PFSK-1 (cell line): Measurements from ENCODE around the gene STRA6.

Experiments
- FOXP2 ChIP-seq: optimal IDR thresholded peaks from 2 replicates; pipeline ENCODE3; 2011; ENCODE audit warnings: borderline replicate concordance, control low read depth, inconsistent platforms; ENCODE audit not compliant: insufficient read depth; ENCODE audit errors: extremely low read length, extremely low read depth
- POLR2AphosphoS5 ChIP-seq: IDR thresholded peaks from 2 replicates; pipeline ENCODE4 v1.6.1; 2012; ENCODE audit warnings: low read depth, mild to moderate bottlenecking, control low read depth, low read length, moderate library complexity
- REST ChIP-seq, 2 experiments: IDR thresholded peaks; 2 replicates each; pipeline versions ENCODE4 v1.6.1 to v1.8.0; 2011 to 2012; ENCODE audit warnings: low read depth in 2 of 2, low read length in 2 of 2, control low read depth in 1 of 2, inconsistent platforms in 1 of 2, mild to moderate bottlenecking in 1 of 2, moderate library complexity in 1 of 2; ENCODE audit not compliant: insufficient read depth in 1 of 2
- SIN3A ChIP-seq: IDR thresholded peaks from 2 replicates; pipeline ENCODE4 v1.6.1; 2012; ENCODE audit warnings: mild to moderate bottlenecking, low read length, moderate library complexity, borderline replicate concordance; ENCODE audit not compliant: insufficient read depth
- TAF1 ChIP-seq: IDR thresholded peaks from 2 replicates; pipeline ENCODE4 v1.6.1; 2012; ENCODE audit warnings: low read length, control low read depth, borderline replicate concordance; ENCODE audit not compliant: insufficient read depth

STRA6 gene

GRCh38 chr15:74168711-74169126, 33.9 kb downstream of the STRA6 start:
- TF ChIP-seq FOXP2 (no peak), REST (IDR thresholded peaks at IDR 0.05; ENCODE audit: insufficient read depth in 1 of 2, low read depth in 2 of 2, low read length in 2 of 2) (no peak), TAF1 (no peak), POLR2AphosphoS5 (no peak), SIN3A (no peak)

- TF ChIP-seq TAF1 (no peak), REST (IDR thresholded peaks at IDR 0.05; ENCODE audit: insufficient read depth in 1 of 2, low read depth in 2 of 2, low read length in 2 of 2) (no peak), FOXP2 (no peak), SIN3A (no peak), POLR2AphosphoS5 (no peak)
These were observed 34.7 kb downstream of the STRA6 start for GRCh38 chr15:74167891-74168331.

DNA sequence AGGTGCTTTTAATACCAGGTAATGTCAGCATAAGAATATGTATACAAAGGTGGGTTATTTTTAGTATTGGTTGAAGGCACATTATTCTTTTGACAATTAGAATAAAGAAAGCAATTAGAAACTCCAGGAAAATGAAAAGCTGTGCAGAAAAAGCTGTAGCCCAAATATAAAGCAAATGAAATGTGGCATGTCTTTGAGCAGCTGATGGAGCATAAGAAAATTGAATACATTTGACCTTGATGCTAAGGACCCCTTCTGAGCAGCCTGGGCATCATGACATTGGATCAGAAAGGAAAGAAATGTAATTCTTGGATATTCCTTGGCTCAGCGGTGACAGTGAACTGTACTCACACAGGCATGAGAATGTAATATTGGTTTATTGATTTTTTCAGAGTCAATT, 37.1 kb downstream of the STRA6 start:
- TF ChIP-seq REST (IDR thresholded peaks at IDR 0.05; ENCODE audit: insufficient read depth in 1 of 2, low read depth in 2 of 2, low read length in 2 of 2) = no peak
- no peak for TF ChIP-seq POLR2AphosphoS5
- TF ChIP-seq FOXP2 = no peak

GRCh38 chr15:74159773-74160172, 42.8 kb downstream of the STRA6 start:
- no peak for TF ChIP-seq POLR2AphosphoS5
- no peak for TF ChIP-seq SIN3A
- no peak for TF ChIP-seq REST (IDR thresholded peaks at IDR 0.05; ENCODE audit: insufficient read depth in 1 of 2, low read depth in 2 of 2, low read length in 2 of 2)
- TF ChIP-seq FOXP2 = no peak
- no peak for TF ChIP-seq TAF1
